ENCODE results near the gene LRPAP1.

The LRPAP1 gene

GRCh38 chr4:3499710-3500109 lies 32.5 kb downstream of the LRPAP1 start:
- DNase-seq = no peak

- no peak for DNase-seq
Observed at GRCh38 chr4:3498901-3499510, 33.2 kb downstream of the LRPAP1 start.

GRCh38 chr4:3498407-3498806 lies 33.8 kb downstream of the LRPAP1 start:
- DNase-seq = no peak

- no peak for DNase-seq
Observed at GRCh38 chr4:3497523-3498389, 34.5 kb downstream of the LRPAP1 start.

GRCh38 chr4:3497095-3497494 lies 35.1 kb downstream of the LRPAP1 start:
- no peak for DNase-seq

GRCh38 chr4:3496021-3496420 lies 36.2 kb downstream of the LRPAP1 start:
- DNase-seq = no peak

- no peak for DNase-seq
Observed at GRCh38 chr4:3495204-3495975, 36.8 kb downstream of the LRPAP1 start.

GRCh38 chr4:3494462-3494871 lies 37.8 kb downstream of the LRPAP1 start:
- no peak for DNase-seq

GRCh38 chr4:3493720-3494461 lies 38.3 kb downstream of the LRPAP1 start:
- no peak for DNase-seq

GRCh38 chr4:3492741-3493719 lies 39.2 kb downstream of the LRPAP1 start:
- no peak for DNase-seq

GRCh38 chr4:3491681-3492405 lies 40.4 kb downstream of the LRPAP1 start:
- no peak for DNase-seq

- DNase-seq = no peak
Observed at GRCh38 chr4:3489451-3489962, 42.7 kb downstream of the LRPAP1 start.

- DNase-seq = no peak
Observed at GRCh38 chr4:3488820-3489219, 43.4 kb downstream of the LRPAP1 start.

GRCh38 chr4:3487861-3488260 lies 44.4 kb downstream of the LRPAP1 start:
- no peak for DNase-seq

- DNase-seq = no peak
Observed at GRCh38 chr4:3486541-3487540, 45.4 kb downstream of the LRPAP1 start.

GRCh38 chr4:3485886-3486540 lies 46.2 kb downstream of the LRPAP1 start:
- no peak for DNase-seq

GRCh38 chr4:3485011-3485791 lies 47.0 kb downstream of the LRPAP1 start:
- no peak for DNase-seq

All from NCI-H2029 (cell line).